ENCODE measurements around the gene EDRF1.

EDRF1 gene

GRCh38 chr10:125772864-125773180 is 53.3 kb downstream of the EDRF1 start:
- no peaks in the 10 kb centered on the region for H3K9me3 ChIP-seq (ENCODE audit: control insufficient read depth in 5 of 5, low read length in 5 of 5)
- H3K4me3 ChIP-seq (ENCODE audit: low read depth in 1 of 5, low read length in 5 of 5) = no peak overlapping the region
- no peaks in the 10 kb centered on the region for H3K27me3 ChIP-seq (ENCODE audit: control insufficient read depth in 5 of 5, insufficient read depth in 4 of 5, low read length in 5 of 5)
- H3K4me1 ChIP-seq (ENCODE audit: control insufficient read depth in 5 of 5, insufficient read depth in 5 of 5, low read length in 5 of 5) = peaks cover 0 to 14% (median 10%) of the 10 kb centered on the region in 5 donors
- H3K27ac ChIP-seq (ENCODE audit: low read depth, low read length) = no peak overlapping the region
- peaks cover 0 to 5% (median 0%) of the 10 kb centered on the region in 5 donors for H3K36me3 ChIP-seq (ENCODE audit: control insufficient read depth in 5 of 5, insufficient read depth in 5 of 5, low read length in 5 of 5)
- no peak overlapping the region for H3K9ac ChIP-seq (ENCODE audit: low read length in 5 of 5)

GRCh38 chr10:125773687-125774543 is 54.4 kb downstream of the EDRF1 start:
- peak overlapping the region in 1 of 5 donors; percentile 8 for H3K4me3 ChIP-seq (ENCODE audit: low read depth in 1 of 5, low read length in 5 of 5)
- H3K4me1 ChIP-seq (ENCODE audit: control insufficient read depth in 5 of 5, insufficient read depth in 5 of 5, low read length in 5 of 5) = peaks cover 0 to 5% (median 3%) of the 10 kb centered on the region in 5 donors
- no peaks in the 10 kb centered on the region for H3K9me3 ChIP-seq (ENCODE audit: control insufficient read depth in 5 of 5, low read length in 5 of 5)
- no peaks in the 10 kb centered on the region for H3K27me3 ChIP-seq (ENCODE audit: control insufficient read depth in 5 of 5, insufficient read depth in 4 of 5, low read length in 5 of 5)
- H3K27ac ChIP-seq (ENCODE audit: low read depth, low read length) = no peak overlapping the region
- H3K36me3 ChIP-seq (ENCODE audit: control insufficient read depth in 5 of 5, insufficient read depth in 5 of 5, low read length in 5 of 5) = peaks cover 0 to 5% (median 0%) of the 10 kb centered on the region in 5 donors
- H3K9ac ChIP-seq (ENCODE audit: low read length in 5 of 5) = no peak overlapping the region

- no peaks in the 10 kb centered on the region for H3K9me3 ChIP-seq (ENCODE audit: control insufficient read depth in 5 of 5, low read length in 5 of 5)
- no peak overlapping the region for H3K4me3 ChIP-seq (ENCODE audit: low read depth in 1 of 5, low read length in 5 of 5)
- H3K9ac ChIP-seq (ENCODE audit: low read length in 5 of 5) = no peak overlapping the region
- no peak overlapping the region for H3K27ac ChIP-seq (ENCODE audit: low read depth, low read length)
- H3K4me1 ChIP-seq (ENCODE audit: control insufficient read depth in 5 of 5, insufficient read depth in 5 of 5, low read length in 5 of 5) = no peaks in the 10 kb centered on the region
- no peaks in the 10 kb centered on the region for H3K36me3 ChIP-seq (ENCODE audit: control insufficient read depth in 5 of 5, insufficient read depth in 5 of 5, low read length in 5 of 5)
- no peaks in the 10 kb centered on the region for H3K27me3 ChIP-seq (ENCODE audit: control insufficient read depth in 5 of 5, insufficient read depth in 4 of 5, low read length in 5 of 5)
These were observed 55.2 kb downstream of the EDRF1 start for GRCh38 chr10:125774581-125775191.

GRCh38 chr10:125775491-125776106 is 56.1 kb downstream of the EDRF1 start, which contains the start of gene MMP21:
Gene MMP21, minus strand, starts transcription at chr10:125775821. Its CDS starts 0 bp downstream, at chr10:125775821.
- no peaks in the 10 kb centered on the region for H3K27me3 ChIP-seq (ENCODE audit: control insufficient read depth in 5 of 5, insufficient read depth in 4 of 5, low read length in 5 of 5)
- H3K9ac ChIP-seq (ENCODE audit: low read length in 5 of 5) = no peak within 1 kb of the TSS
- H3K4me3 ChIP-seq (ENCODE audit: low read depth in 1 of 5, low read length in 5 of 5) = no peak within 1 kb of the TSS
- no peaks in the 10 kb centered on the region for H3K4me1 ChIP-seq (ENCODE audit: control insufficient read depth in 5 of 5, insufficient read depth in 5 of 5, low read length in 5 of 5)
- H3K9me3 ChIP-seq (ENCODE audit: control insufficient read depth in 5 of 5, low read length in 5 of 5) = peaks cover 0 to 3% (median 0%) of the 10 kb centered on the region in 5 donors
- H3K36me3 ChIP-seq (ENCODE audit: control insufficient read depth in 5 of 5, insufficient read depth in 5 of 5, low read length in 5 of 5) = no peaks in the 10 kb centered on the region
- H3K27ac ChIP-seq (ENCODE audit: low read depth, low read length) = no peak within 1 kb of the TSS

GRCh38 chr10:125777806-125778205 is 58.3 kb downstream of the EDRF1 start:
- Histone ChIP-seq H3K36me3 (ENCODE audit: control insufficient read depth in 5 of 5, insufficient read depth in 5 of 5, low read length in 5 of 5) (no peaks in the 10 kb centered on the region), H3K4me3 (ENCODE audit: low read depth in 1 of 5, low read length in 5 of 5) (no peak overlapping the region), H3K27ac (ENCODE audit: low read depth, low read length) (no peak overlapping the region), H3K9ac (ENCODE audit: low read length in 5 of 5) (no peak overlapping the region), H3K9me3 (ENCODE audit: control insufficient read depth in 5 of 5, low read length in 5 of 5) (peaks cover 0 to 3% (median 0%) of the 10 kb centered on the region in 5 donors), H3K27me3 (ENCODE audit: control insufficient read depth in 5 of 5, insufficient read depth in 4 of 5, low read length in 5 of 5) (no peaks in the 10 kb centered on the region), H3K4me1 (ENCODE audit: control insufficient read depth in 5 of 5, insufficient read depth in 5 of 5, low read length in 5 of 5) (no peaks in the 10 kb centered on the region)

- no peaks in the 10 kb centered on the region for H3K27me3 ChIP-seq (ENCODE audit: control insufficient read depth in 5 of 5, insufficient read depth in 4 of 5, low read length in 5 of 5)
- H3K27ac ChIP-seq (ENCODE audit: low read depth, low read length) = no peak overlapping the region
- H3K36me3 ChIP-seq (ENCODE audit: control insufficient read depth in 5 of 5, insufficient read depth in 5 of 5, low read length in 5 of 5) = no peaks in the 10 kb centered on the region
- H3K9ac ChIP-seq (ENCODE audit: low read length in 5 of 5) = no peak overlapping the region
- H3K4me1 ChIP-seq (ENCODE audit: control insufficient read depth in 5 of 5, insufficient read depth in 5 of 5, low read length in 5 of 5) = no peaks in the 10 kb centered on the region
- peaks cover 0 to 3% (median 0%) of the 10 kb centered on the region in 5 donors for H3K9me3 ChIP-seq (ENCODE audit: control insufficient read depth in 5 of 5, low read length in 5 of 5)
- H3K4me3 ChIP-seq (ENCODE audit: low read depth in 1 of 5, low read length in 5 of 5) = no peak overlapping the region
These were observed 59.0 kb downstream of the EDRF1 start for GRCh38 chr10:125778556-125778955.

- Histone ChIP-seq H3K27me3 (ENCODE audit: control insufficient read depth in 5 of 5, insufficient read depth in 4 of 5, low read length in 5 of 5) (no peaks in the 10 kb centered on the region), H3K4me3 (ENCODE audit: low read depth in 1 of 5, low read length in 5 of 5) (no peak overlapping the region), H3K9me3 (ENCODE audit: control insufficient read depth in 5 of 5, low read length in 5 of 5) (peaks cover 0 to 3% (median 0%) of the 10 kb centered on the region in 5 donors), H3K4me1 (ENCODE audit: control insufficient read depth in 5 of 5, insufficient read depth in 5 of 5, low read length in 5 of 5) (no peaks in the 10 kb centered on the region), H3K27ac (ENCODE audit: low read depth, low read length) (no peak overlapping the region), H3K36me3 (ENCODE audit: control insufficient read depth in 5 of 5, insufficient read depth in 5 of 5, low read length in 5 of 5) (no peaks in the 10 kb centered on the region), H3K9ac (ENCODE audit: low read length in 5 of 5) (no peak overlapping the region)
These were observed 60.2 kb downstream of the EDRF1 start for GRCh38 chr10:125779403-125780327.

- Histone ChIP-seq H3K36me3 (ENCODE audit: control insufficient read depth in 5 of 5, insufficient read depth in 5 of 5, low read length in 5 of 5) (peaks cover 0 to 3% (median 0%) of the 10 kb centered on the region in 5 donors), H3K9me3 (ENCODE audit: control insufficient read depth in 5 of 5, low read length in 5 of 5) (peaks cover 0 to 3% (median 0%) of the 10 kb centered on the region in 5 donors), H3K9ac (ENCODE audit: low read length in 5 of 5) (no peak overlapping the region)
These were observed 61.9 kb downstream of the EDRF1 start for GRCh38 chr10:125781374-125781773.

GRCh38 chr10:125782054-125782453 is 62.5 kb downstream of the EDRF1 start:
- Histone ChIP-seq H3K4me1 (ENCODE audit: control insufficient read depth in 5 of 5, insufficient read depth in 5 of 5, low read length in 5 of 5) (no peaks in the 10 kb centered on the region), H3K9me3 (ENCODE audit: control insufficient read depth in 5 of 5, low read length in 5 of 5) (peaks cover 0 to 3% (median 0%) of the 10 kb centered on the region in 5 donors), H3K4me3 (ENCODE audit: low read depth in 1 of 5, low read length in 5 of 5) (no peak overlapping the region), H3K27me3 (ENCODE audit: control insufficient read depth in 5 of 5, insufficient read depth in 4 of 5, low read length in 5 of 5) (no peaks in the 10 kb centered on the region), H3K36me3 (ENCODE audit: control insufficient read depth in 5 of 5, insufficient read depth in 5 of 5, low read length in 5 of 5) (peaks cover 0 to 3% (median 0%) of the 10 kb centered on the region in 5 donors), H3K9ac (ENCODE audit: low read length in 5 of 5) (no peak overlapping the region), H3K27ac (ENCODE audit: low read depth, low read length) (no peak overlapping the region)

More at GRCh38 chr10:125781374-125781773, 61.9 kb downstream of the EDRF1 start:
- Histone ChIP-seq H3K4me1 (ENCODE audit: control insufficient read depth in 5 of 5, insufficient read depth in 5 of 5, low read length in 5 of 5) (no peaks in the 10 kb centered on the region), H3K27me3 (ENCODE audit: control insufficient read depth in 5 of 5, insufficient read depth in 4 of 5, low read length in 5 of 5) (no peaks in the 10 kb centered on the region), H3K27ac (ENCODE audit: low read depth, low read length) (no peak overlapping the region), H3K4me3 (ENCODE audit: low read depth in 1 of 5, low read length in 5 of 5) (no peak overlapping the region)
